Bronchial epithelial cell (primary cell): ENCODE measurements around the gene DYNC1LI2. TPM values are rescaled to one million over a fixed set of nuclear protein-coding genes. Genes with fewer than 3 reads are reported as not detected.

Experiments used
- DNase-seq: peaks from one replicate; pipeline ENCODE4 v3.0.0-alpha.2; 2010; ENCODE audit warnings: low read depth
- FAIRE-seq: peaks from 2 replicates; lab custom pipeline; 2011; peaks lifted over from hg19 to GRCh38; lab: Jason Lieb, UNC
- H3K27me3 ChIP-seq: 2 replicates; pipeline ENCODE4 v1.5.1; 2011; ENCODE audit warnings: low read length; ENCODE audit not compliant: control insufficient read depth, insufficient read depth
- H3K36me3 ChIP-seq: 2 replicates; pipeline ENCODE4 v1.5.1; 2011; ENCODE audit warnings: low read length; ENCODE audit not compliant: control insufficient read depth, insufficient read depth
- H3K4me3 ChIP-seq: 2 replicates; pipeline ENCODE4 v1.5.1; 2011; ENCODE audit warnings: mild to moderate bottlenecking, low read depth, low read length, control low read depth
- total RNA-seq: library from RNA; depleted of rRNA; stranded (reverse); fragments of >200 nt; gene quantifications from 2 replicates; pipeline ENCODE4 v1.2.1, GENCODE V29; 2014
- TF ChIP-seq, protein P1 (sequence below): IDR thresholded peaks from 2 replicates; pipeline ENCODE4 v1.5.1; 2011; ENCODE audit warnings: mild to moderate bottlenecking, moderate library complexity, low read length, control low read depth, inconsistent platforms; ENCODE audit not compliant: insufficient read depth, severe bottlenecking

Gene DYNC1LI2
- total RNA-seq, 1 donor from 2014 or later = 138 TPM

GRCh38 chr16:66752958-66753357 is 1.5 kb upstream of the DYNC1LI2 start:
- Histone ChIP-seq H3K36me3 (peaks cover 6% of the 10 kb centered on the region), H3K27me3 (no peaks in the 10 kb centered on the region), H3K4me3 (no peak overlapping the region)
- TF ChIP-seq, protein P1, sequence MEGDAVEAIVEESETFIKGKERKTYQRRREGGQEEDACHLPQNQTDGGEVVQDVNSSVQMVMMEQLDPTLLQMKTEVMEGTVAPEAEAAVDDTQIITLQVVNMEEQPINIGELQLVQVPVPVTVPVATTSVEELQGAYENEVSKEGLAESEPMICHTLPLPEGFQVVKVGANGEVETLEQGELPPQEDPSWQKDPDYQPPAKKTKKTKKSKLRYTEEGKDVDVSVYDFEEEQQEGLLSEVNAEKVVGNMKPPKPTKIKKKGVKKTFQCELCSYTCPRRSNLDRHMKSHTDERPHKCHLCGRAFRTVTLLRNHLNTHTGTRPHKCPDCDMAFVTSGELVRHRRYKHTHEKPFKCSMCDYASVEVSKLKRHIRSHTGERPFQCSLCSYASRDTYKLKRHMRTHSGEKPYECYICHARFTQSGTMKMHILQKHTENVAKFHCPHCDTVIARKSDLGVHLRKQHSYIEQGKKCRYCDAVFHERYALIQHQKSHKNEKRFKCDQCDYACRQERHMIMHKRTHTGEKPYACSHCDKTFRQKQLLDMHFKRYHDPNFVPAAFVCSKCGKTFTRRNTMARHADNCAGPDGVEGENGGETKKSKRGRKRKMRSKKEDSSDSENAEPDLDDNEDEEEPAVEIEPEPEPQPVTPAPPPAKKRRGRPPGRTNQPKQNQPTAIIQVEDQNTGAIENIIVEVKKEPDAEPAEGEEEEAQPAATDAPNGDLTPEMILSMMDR = no peak
- DNase-seq (no peak), FAIRE-seq (no peak)

- DNase-seq (peak; percentile 2), FAIRE-seq (no peak)
- Histone ChIP-seq H3K36me3 (peaks cover 6% of the 10 kb centered on the region), H3K27me3 (no peaks in the 10 kb centered on the region), H3K4me3 (no peak overlapping the region)
- TF ChIP-seq, protein P1 = no peak
These were observed 970 bp upstream of the DYNC1LI2 start for GRCh38 chr16:66752379-66752778.

DNA sequence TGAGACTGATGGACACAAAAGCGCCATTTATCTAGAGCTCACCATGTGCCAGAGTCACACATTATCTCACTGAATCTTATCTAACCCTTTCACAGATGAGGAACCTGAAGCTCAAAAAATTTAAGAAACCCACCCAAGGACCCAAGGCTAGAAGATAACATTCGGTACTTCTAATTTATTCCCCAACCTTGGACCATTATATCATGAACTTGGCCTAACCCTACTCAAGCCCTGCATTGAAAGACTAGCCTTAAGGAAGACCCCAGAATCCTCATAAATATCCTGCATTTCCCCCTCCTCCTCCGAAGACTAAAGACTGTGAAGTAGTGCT is 548 bp upstream of the DYNC1LI2 start:
- H3K36me3 ChIP-seq = peaks cover 7% of the 10 kb centered on the region
- H3K4me3 ChIP-seq = peak overlapping the region; percentile 98
- H3K27me3 ChIP-seq = no peaks in the 10 kb centered on the region
- FAIRE-seq (no peak), DNase-seq (no peak)
- TF ChIP-seq, protein P1 = no peak

GRCh38 chr16:66751053-66751302 is 431 bp downstream of the DYNC1LI2 start:
- peak overlapping the region; percentile 98 for H3K4me3 ChIP-seq
- TF ChIP-seq, protein P1 = no peak
- H3K27me3 ChIP-seq = no peaks in the 10 kb centered on the region
- DNase-seq (no peak), FAIRE-seq (no peak)
- peaks cover 8% of the 10 kb centered on the region for H3K36me3 ChIP-seq

DNA sequence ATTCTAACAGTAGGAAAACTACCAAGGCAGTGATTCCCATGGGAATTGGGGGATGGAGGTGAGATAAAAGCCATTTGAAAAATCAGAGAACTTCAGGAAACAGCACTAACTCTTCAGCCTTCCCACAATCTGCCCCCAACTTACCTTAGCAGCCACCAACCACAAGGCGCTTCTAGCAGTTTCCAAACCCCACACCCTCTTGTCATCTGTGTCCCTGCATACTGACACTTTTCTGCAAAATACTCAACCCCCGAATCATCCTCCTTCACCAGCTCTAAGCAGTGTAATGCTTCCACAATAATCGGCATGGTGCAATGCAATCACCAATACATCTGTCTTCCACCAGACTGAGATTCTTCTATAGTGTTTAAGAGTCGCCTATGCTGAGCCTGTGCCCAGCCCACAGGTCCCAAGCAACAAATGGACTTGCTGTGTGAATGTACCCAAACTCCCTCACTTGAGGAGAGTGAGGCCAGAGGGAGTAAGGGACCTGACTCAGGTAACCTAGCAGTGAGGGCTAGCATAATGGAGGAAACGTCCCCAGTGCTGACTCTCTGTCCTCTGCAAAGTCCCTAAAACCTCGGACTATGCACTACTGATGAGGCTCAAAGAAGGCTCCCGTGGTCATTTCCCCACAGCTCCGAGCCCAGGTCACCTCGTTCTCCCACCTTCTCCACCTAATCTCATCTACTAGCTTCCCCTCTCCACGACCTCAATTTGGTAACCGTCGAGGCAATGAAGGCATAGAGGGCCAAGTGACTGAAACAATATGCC is 943 bp downstream of the DYNC1LI2 start:
- TF ChIP-seq, protein P1 = no peak
- H3K36me3 ChIP-seq = peaks cover 8% of the 10 kb centered on the region
- peak; percentile 8 for DNase-seq
- FAIRE-seq = no peak
- H3K27me3 ChIP-seq = no peaks in the 10 kb centered on the region
- peak overlapping the region; percentile 98 for H3K4me3 ChIP-seq

- TF ChIP-seq, protein P1 = no peak
- H3K4me3 ChIP-seq = no peak overlapping the region
- H3K36me3 ChIP-seq = peaks cover 12% of the 10 kb centered on the region
- H3K27me3 ChIP-seq = no peaks in the 10 kb centered on the region
- no peak for FAIRE-seq
- DNase-seq = no peak
These were observed 4.7 kb downstream of the DYNC1LI2 start for GRCh38 chr16:66746682-66747081.
